ENCODE results near the gene GADD45G. TPM values are rescaled to one million over a fixed set of nuclear protein-coding genes. Genes with fewer than 3 reads are reported as not detected.

GADD45G gene
- total RNA-seq, 2 donors from 2014 or later: 14.3 to 15.1 TPM

DNA sequence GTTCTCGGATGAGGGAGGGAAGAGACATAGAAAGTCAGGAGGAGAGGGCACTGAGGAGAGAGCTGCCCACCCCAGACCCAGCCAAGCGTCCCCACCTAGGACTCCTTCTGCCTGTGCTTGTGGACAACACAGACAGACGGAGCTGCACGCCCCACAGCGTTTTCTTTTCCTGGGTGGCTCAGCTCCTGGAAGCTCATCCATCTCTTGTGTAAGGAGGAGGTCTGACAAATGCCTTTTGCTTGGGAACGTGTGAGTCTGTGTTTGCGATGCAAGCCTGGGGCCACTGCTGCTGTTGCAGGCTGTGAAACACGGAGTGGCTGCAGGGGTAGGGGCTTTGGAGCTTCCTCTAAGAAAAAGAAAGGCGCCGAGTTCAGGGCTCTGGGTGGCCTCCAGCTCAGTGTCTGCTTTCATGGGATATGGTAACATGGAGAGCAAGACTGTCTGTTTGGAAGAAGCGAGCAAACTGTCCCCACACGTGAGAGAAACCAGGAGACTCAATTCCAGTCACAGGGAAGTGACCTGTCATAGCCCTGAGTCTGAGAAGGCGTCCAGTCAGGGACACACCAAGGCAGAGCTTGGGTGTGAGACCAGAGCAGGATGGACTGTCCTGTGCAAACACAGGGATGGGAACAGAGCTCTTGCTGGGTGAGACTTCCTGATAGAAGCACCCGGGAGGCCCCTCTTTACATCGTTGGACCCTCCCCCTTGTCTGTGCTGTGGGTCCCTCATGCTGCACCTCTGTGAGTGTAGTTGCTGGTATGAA, 42.7 kb downstream of the GADD45G start:
- H3K4me3 Mint-ChIP-seq: no peak overlapping the region
- no peaks in the 10 kb centered on the region for H3K36me3 Mint-ChIP-seq (ENCODE audit: low read depth)
- no peaks in the 10 kb centered on the region for H3K4me1 Mint-ChIP-seq
- DNase-seq (no peak), ATAC-seq (no peak)
- H3K9me3 ChIP-seq (ENCODE audit: control insufficient read depth, low read length, poor library complexity, severe bottlenecking): no peaks in the 10 kb centered on the region
- peaks cover 14% of the 10 kb centered on the region for H3K27me3 Mint-ChIP-seq
- H3K27ac Mint-ChIP-seq: no peak overlapping the region

DNA sequence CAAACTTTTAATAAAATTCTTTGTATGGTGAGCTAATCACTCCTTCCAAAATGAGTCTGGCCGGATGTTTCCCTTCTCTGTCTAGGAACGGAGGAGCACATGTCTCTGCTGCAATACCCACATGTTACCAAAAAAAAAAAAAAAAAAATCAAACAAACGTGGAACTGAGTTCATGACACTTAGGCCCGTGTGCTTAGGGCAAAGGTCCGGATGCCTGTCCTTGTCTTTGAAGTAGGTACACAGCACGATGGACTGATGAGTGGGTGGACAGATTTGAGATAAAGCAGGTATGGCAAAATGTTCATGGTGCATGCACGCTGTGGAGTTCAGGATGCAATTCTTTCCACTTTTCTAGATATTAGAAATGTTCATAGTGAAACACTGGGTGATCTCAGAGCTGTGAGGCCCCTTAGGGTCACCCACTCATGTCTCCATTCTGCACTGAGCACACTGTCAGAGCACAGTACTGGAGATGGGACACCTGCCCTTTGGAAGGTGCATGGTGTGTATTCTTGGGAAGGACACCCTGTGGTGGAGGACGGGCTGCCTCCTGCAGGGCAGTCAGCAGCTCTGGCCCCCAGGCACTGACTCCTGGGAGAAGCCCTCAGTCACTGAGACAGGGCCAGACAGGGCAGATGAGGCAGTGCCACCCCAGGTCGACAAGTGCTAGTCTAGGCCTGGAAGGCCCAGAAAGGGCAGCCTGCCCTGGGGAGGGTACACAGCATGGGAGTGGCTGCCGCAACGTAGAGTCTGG, 43.6 kb downstream of the GADD45G start:
- ATAC-seq: no peak
- DNase-seq: no peak
- H3K27ac Mint-ChIP-seq: no peak overlapping the region
- H3K27me3 Mint-ChIP-seq: peaks cover 14% of the 10 kb centered on the region
- no peak overlapping the region for H3K4me3 Mint-ChIP-seq
- no peaks in the 10 kb centered on the region for H3K9me3 ChIP-seq (ENCODE audit: control insufficient read depth, low read length, poor library complexity, severe bottlenecking)
- no peaks in the 10 kb centered on the region for H3K4me1 Mint-ChIP-seq
- no peaks in the 10 kb centered on the region for H3K36me3 Mint-ChIP-seq (ENCODE audit: low read depth)

DNA sequence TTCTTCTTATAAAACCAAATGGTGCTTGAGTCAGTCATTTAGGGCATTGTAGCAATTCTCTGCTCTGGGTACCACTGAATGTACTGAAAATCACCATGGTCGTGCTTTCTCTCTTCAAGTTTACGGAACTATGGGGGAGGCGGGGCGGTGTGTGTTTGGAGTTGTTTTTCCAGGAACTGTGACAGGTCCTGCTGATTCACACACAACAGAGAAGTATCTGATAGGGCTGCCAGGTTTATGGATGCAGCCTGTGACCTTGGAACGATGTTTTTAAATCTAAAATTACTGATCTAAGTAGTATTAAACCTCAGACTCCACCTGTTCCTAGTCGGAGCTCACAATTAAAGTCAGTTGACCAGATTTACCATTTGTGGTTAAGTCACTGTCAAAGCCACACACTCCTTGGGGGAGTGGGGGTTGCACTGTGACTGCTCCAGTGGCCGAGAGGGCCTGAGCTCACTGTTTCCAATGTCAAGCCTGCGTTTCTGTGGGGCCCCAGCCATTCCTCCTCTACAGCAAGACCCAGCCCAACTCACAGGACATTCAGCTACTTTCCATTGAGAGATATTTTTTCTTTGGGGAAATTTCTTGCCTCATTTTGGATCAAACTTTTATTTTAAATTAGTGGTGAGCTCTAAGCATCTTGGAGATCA, 44.4 kb downstream of the GADD45G start:
- Mint-ChIP-seq H3K36me3 (ENCODE audit: low read depth) (no peaks in the 10 kb centered on the region), H3K4me3 (no peak overlapping the region), H3K27me3 (peaks cover 14% of the 10 kb centered on the region), H3K27ac (no peak overlapping the region), H3K4me1 (no peaks in the 10 kb centered on the region)
- ATAC-seq (no peak), DNase-seq (no peak)
- no peaks in the 10 kb centered on the region for H3K9me3 ChIP-seq (ENCODE audit: control insufficient read depth, low read length, poor library complexity, severe bottlenecking)

DNA sequence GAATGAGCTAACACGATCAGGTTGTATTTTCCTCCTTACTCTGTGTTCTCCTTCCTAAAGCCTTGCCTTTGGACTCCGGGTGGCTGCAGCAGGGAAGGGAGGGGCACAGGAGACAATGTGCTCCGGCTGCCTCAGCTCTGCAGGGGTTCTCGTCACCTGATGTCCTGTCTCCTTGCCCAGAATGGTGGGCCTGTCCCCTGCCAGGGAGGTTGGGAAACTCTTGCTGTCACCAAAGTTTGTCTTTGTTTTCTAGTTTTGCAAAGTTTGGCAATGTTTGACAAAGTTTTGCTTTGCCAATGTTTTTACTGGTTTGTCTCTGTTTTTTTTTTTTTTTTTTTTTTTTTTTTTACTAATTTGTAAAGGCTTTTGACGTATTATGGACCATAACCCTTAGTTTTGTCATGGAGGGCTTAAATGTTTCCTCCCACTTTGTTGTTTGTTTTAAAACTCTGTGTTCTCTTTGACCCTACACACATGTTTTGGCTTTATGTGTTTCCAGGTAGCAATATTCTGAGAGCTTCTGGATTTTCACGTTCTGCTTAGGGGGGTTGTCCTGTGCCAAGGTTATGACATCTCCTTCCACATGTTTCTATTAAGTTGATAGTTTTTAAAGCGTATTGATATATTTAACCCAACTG, 49.3 kb downstream of the GADD45G start:
- DNase-seq: no peak
- H3K4me1 Mint-ChIP-seq: peaks cover 15% of the 10 kb centered on the region
- H3K36me3 Mint-ChIP-seq (ENCODE audit: low read depth): peaks cover 3% of the 10 kb centered on the region
- no peak overlapping the region for H3K27ac Mint-ChIP-seq
- H3K27me3 Mint-ChIP-seq: peaks cover 5% of the 10 kb centered on the region
- no peak overlapping the region for H3K4me3 Mint-ChIP-seq
- no peaks in the 10 kb centered on the region for H3K9me3 ChIP-seq (ENCODE audit: control insufficient read depth, low read length, poor library complexity, severe bottlenecking)
- no peak for ATAC-seq

DNA sequence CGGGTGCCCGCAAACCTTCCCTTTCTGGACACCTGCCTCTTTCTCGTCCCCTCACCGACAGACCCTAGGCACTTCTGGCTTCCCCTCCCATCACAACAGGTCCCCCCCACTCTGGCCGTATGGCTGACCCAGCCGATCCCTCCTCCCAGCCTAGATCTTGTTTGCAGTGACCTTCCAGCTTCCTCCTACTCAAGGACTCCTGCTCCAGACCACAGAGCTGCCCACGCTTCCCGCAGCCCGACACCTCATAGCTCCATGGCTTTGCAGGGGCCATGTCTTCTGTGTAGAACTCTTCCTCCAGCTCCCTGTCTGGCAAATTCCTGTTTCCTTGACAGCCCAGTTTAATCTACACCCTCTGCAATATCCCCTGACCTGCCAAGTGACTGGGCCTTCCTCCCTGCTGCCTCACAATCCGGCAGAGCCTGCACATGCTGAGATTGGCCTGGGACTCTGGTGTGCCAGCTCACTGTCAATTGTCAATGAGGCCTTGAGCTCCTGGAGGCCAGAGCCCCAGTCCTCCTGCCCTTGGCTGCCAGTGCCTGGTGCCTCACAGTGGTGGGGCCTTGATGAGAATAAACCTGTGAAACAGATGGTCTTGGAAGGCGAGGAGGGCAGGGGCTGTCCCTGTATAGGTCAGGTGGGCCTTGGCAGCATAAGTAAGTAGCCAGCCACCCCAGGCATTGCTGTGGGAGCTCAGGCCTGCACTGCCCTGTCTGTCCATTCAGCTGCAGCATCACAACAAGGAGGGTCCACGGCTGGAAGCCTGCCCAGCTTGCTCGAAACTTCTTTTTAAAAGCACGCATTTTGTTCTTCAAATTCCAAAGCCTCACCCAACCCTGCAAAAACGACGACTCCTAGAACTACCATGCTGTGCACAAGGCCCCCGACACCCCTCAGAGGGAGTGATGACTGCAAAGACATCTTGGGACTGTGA, 50.5 kb downstream of the GADD45G start:
- DNase-seq: no peak
- Mint-ChIP-seq H3K27ac (no peak overlapping the region), H3K36me3 (ENCODE audit: low read depth) (peaks cover 3% of the 10 kb centered on the region), H3K4me3 (peak overlapping the region; percentile 25), H3K27me3 (no peaks in the 10 kb centered on the region), H3K4me1 (peaks cover 15% of the 10 kb centered on the region)
- no peaks in the 10 kb centered on the region for H3K9me3 ChIP-seq (ENCODE audit: control insufficient read depth, low read length, poor library complexity, severe bottlenecking)
- no peak for ATAC-seq

Other genes with a start within 250 kb of the GADD45G start
- 100 to 1,000 TPM; 250 to 312 TPM for gene SEMA4D, start 106.9 kb upstream of the GADD45G start, total RNA-seq

All from T-helper 17 cell (primary cell).